Ishikawa (cell line): ENCODE data around the gene FRZB.

ENCODE experiments used
- EGR1 ChIP-seq: IDR thresholded peaks from 2 replicates; pipeline ENCODE4 v1.6.1; 2012
- EP300 ChIP-seq: IDR thresholded peaks from 2 replicates; pipeline ENCODE4 v1.6.1; 2012; ENCODE audit warnings: borderline replicate concordance
- REST ChIP-seq: IDR thresholded peaks from 2 replicates; pipeline ENCODE4 v1.6.1; 2012; ENCODE audit warnings: low read depth, mild to moderate bottlenecking
- TCF12 ChIP-seq: IDR thresholded peaks from 2 replicates; pipeline ENCODE4 v1.6.1; 2012; ENCODE audit warnings: low read depth
- USF1 ChIP-seq: IDR thresholded peaks from 2 replicates; pipeline ENCODE4 v1.6.1; 2012

DNA sequence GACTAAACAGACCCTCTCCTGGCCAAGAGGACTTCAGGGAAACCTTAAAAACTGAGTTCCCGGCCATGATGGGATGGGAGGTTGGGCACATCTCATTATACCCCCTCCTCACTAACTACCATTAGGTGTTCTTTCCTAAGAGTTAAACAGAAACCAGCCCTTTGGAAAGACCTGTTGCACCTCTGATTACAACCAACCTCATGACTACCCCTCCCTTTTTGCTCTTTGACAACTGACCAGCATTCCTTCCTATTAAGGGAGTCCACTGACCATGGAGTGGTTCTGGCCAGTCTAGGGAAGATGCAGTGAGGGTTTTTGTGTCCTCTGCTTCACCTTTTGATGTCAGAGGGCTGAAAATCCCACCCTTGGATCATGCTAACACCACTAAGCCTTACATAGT is 44.5 kb upstream of the FRZB start:
- TF ChIP-seq REST: no peak
- no peak for TF ChIP-seq TCF12
- TF ChIP-seq USF1: no peak
- TF ChIP-seq EGR1: no peak
- no peak for TF ChIP-seq EP300
